Epithelial cell of esophagus (primary cell): Measurements from ENCODE around the gene KLF7.

Source experiments
- DNase-seq: peaks from one replicate; pipeline ENCODE4 v3.0.0; 2010; ENCODE audit warnings: low read depth
- H3K4me3 ChIP-seq: 2 replicates; pipeline ENCODE4 v1.5.1; 2011; ENCODE audit warnings: mild to moderate bottlenecking, low read length, control low read depth
- CTCF ChIP-seq: IDR thresholded peaks from 2 replicates; pipeline ENCODE4 v1.5.1; 2011; ENCODE audit warnings: low read depth, mild to moderate bottlenecking, low read length, control low read depth, inconsistent platforms; ENCODE audit not compliant: insufficient read depth; ENCODE audit errors: missing control alignments

KLF7 gene

GRCh38 chr2:207121784-207122183 lies 44.0 kb downstream of the KLF7 start:
- DNase-seq = peak; percentile 55
- H3K4me3 ChIP-seq = no peak overlapping the region
- no peak for TF ChIP-seq CTCF

- no peak for DNase-seq
- H3K4me3 ChIP-seq = no peak overlapping the region
- no peak for TF ChIP-seq CTCF
Measured at GRCh38 chr2:207119048-207119447, 46.7 kb downstream of the KLF7 start.

- H3K4me3 ChIP-seq = no peak overlapping the region
- no peak for DNase-seq
- no peak for TF ChIP-seq CTCF
Measured at GRCh38 chr2:207117668-207118067, 48.1 kb downstream of the KLF7 start.

GRCh38 chr2:207115715-207116364 lies 49.9 kb downstream of the KLF7 start:
- DNase-seq = peak; percentile 43
- peak; percentile 18 for TF ChIP-seq CTCF
- no peak overlapping the region for H3K4me3 ChIP-seq

GRCh38 chr2:207113414-207113813 lies 52.3 kb downstream of the KLF7 start:
- TF ChIP-seq CTCF = no peak
- DNase-seq = peak; percentile 49
- H3K4me3 ChIP-seq = no peak overlapping the region

GRCh38 chr2:207112785-207113184 lies 53.0 kb downstream of the KLF7 start:
- TF ChIP-seq CTCF = no peak
- no peak for DNase-seq
- no peak overlapping the region for H3K4me3 ChIP-seq

GRCh38 chr2:207112383-207112782 lies 53.4 kb downstream of the KLF7 start:
- no peak for TF ChIP-seq CTCF
- DNase-seq = no peak
- H3K4me3 ChIP-seq = no peak overlapping the region
